Measurements from ENCODE around the gene USP17L28.
"Not testable (repeated sequence)": the region's sequence is repeated elsewhere in the genome, so short reads cannot be mapped to it uniquely, and the experiment has no call there.

The USP17L28 gene, protein sequence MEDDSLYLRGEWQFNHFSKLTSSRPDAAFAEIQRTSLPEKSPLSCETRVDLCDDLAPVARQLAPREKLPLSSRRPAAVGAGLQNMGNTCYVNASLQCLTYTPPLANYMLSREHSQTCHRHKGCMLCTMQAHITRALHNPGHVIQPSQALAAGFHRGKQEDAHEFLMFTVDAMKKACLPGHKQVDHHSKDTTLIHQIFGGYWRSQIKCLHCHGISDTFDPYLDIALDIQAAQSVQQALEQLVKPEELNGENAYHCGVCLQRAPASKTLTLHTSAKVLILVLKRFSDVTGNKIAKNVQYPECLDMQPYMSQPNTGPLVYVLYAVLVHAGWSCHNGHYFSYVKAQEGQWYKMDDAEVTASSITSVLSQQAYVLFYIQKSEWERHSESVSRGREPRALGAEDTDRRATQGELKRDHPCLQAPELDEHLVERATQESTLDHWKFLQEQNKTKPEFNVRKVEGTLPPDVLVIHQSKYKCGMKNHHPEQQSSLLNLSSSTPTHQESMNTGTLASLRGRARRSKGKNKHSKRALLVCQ

DNA sequence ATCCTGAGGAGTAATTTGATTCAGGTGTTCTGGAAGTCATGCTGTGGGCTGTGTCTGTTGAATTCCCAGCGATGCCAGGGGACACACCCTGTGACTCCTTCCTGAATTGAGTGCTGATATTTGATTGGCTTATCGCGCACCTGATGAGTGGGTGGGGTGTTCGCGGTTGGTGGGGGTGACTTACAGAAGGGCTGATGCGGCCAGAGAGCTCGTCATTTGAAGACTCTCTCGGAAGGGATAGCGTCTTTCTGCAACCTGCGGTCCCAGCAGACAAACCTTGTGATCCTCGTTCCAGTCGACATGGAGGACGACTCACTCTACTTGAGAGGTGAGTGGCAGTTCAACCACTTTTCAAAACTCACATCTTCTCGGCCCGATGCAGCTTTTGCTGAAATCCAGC is at the start of gene USP17L28:
TSS of gene USP17L28 (plus strand) at position 301 of the 400 bp plus-strand sequence. CDS start at position 301, 0 bp downstream.
- DNase-seq, result not testable (repeated sequence)

DNA sequence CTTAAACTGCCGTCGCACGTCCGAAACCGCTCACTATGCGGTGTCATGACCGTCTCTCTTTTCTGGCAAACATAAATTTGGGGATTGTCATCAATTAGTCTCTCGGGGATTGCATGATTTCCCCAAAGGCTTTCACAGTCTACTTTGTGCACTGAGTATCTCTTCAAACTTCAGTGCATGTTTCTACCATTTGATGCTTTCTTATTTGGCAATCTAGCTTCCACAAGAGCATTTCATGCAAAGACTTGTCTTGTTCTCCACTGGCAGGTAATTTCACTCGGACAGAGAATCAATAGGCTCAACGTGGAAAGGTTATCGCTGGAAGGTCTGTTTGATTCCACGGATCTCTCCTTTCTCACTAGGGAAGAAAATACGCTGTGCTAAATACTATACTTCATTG is 24.5 kb upstream of the USP17L28 start:
- DNase-seq, result not testable (repeated sequence)

DNA sequence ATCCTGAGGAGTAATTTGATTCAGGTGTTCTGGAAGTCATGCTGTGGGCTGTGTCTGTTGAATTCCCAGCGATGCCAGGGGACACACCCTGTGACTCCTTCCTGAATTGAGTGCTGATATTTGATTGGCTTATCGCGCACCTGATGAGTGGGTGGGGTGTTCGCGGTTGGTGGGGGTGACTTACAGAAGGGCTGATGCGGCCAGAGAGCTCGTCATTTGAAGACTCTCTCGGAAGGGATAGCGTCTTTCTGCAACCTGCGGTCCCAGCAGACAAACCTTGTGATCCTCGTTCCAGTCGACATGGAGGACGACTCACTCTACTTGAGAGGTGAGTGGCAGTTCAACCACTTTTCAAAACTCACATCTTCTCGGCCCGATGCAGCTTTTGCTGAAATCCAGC is 23.8 kb upstream of the USP17L28 start, which contains the start of gene USP17L24:
TSS of gene USP17L24 (plus strand) at position 301 of the 400 bp plus-strand sequence. CDS start at position 301, 0 bp downstream.
- DNase-seq, result not testable (repeated sequence)

DNA sequence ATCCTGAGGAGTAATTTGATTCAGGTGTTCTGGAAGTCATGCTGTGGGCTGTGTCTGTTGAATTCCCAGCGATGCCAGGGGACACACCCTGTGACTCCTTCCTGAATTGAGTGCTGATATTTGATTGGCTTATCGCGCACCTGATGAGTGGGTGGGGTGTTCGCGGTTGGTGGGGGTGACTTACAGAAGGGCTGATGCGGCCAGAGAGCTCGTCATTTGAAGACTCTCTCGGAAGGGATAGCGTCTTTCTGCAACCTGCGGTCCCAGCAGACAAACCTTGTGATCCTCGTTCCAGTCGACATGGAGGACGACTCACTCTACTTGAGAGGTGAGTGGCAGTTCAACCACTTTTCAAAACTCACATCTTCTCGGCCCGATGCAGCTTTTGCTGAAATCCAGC is 19.1 kb upstream of the USP17L28 start, which contains the start of gene USP17L25:
TSS of gene USP17L25 (plus strand) at position 301 of the 400 bp plus-strand sequence. CDS start at position 301, 0 bp downstream.
- DNase-seq, result not testable (repeated sequence)

DNA sequence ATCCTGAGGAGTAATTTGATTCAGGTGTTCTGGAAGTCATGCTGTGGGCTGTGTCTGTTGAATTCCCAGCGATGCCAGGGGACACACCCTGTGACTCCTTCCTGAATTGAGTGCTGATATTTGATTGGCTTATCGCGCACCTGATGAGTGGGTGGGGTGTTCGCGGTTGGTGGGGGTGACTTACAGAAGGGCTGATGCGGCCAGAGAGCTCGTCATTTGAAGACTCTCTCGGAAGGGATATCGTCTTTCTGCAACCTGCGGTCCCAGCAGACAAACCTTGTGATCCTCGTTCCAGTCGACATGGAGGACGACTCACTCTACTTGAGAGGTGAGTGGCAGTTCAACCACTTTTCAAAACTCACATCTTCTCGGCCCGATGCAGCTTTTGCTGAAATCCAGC is 14.3 kb upstream of the USP17L28 start, which contains the start of gene USP17L26:
TSS of gene USP17L26 (plus strand) at position 301 of the 400 bp plus-strand sequence. CDS start at position 301, 0 bp downstream.
- not testable (repeated sequence) for DNase-seq

DNA sequence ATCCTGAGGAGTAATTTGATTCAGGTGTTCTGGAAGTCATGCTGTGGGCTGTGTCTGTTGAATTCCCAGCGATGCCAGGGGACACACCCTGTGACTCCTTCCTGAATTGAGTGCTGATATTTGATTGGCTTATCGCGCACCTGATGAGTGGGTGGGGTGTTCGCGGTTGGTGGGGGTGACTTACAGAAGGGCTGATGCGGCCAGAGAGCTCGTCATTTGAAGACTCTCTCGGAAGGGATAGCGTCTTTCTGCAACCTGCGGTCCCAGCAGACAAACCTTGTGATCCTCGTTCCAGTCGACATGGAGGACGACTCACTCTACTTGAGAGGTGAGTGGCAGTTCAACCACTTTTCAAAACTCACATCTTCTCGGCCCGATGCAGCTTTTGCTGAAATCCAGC is 9.6 kb upstream of the USP17L28 start, which contains the start of gene USP17L5:
TSS of gene USP17L5 (plus strand) at position 301 of the 400 bp plus-strand sequence. CDS start at position 301, 0 bp downstream.
- not testable (repeated sequence) for DNase-seq

DNA sequence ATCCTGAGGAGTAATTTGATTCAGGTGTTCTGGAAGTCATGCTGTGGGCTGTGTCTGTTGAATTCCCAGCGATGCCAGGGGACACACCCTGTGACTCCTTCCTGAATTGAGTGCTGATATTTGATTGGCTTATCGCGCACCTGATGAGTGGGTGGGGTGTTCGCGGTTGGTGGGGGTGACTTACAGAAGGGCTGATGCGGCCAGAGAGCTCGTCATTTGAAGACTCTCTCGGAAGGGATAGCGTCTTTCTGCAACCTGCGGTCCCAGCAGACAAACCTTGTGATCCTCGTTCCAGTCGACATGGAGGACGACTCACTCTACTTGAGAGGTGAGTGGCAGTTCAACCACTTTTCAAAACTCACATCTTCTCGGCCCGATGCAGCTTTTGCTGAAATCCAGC is 4.8 kb upstream of the USP17L28 start, which contains the start of gene USP17L27:
TSS of gene USP17L27 (plus strand) at position 301 of the 400 bp plus-strand sequence. CDS start at position 301, 0 bp downstream.
- DNase-seq, result not testable (repeated sequence)

DNA sequence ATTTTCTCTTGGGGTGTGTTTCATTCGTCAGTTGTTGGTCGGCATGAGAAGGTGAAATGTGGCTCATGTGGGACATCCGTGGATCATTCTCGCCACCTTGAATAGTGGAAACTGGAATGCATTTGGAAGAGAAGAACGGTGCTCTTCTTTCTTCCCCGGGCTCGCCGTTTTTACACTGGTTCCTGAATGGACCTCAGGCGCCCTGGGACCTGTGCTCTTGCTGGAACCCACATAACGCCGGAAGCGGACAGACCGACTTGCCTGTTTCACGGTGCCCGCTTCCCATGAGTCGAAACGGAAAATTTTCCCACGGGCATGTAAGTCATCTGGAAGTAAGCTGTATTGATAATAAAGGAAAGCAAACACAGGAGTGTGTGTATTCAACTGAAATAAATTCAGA is 2.2 kb downstream of the USP17L28 start:
- DNase-seq, result not testable (repeated sequence)

DNA sequence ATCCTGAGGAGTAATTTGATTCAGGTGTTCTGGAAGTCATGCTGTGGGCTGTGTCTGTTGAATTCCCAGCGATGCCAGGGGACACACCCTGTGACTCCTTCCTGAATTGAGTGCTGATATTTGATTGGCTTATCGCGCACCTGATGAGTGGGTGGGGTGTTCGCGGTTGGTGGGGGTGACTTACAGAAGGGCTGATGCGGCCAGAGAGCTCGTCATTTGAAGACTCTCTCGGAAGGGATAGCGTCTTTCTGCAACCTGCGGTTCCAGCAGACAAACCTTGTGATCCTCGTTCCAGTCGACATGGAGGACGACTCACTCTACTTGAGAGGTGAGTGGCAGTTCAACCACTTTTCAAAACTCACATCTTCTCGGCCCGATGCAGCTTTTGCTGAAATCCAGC is 4.6 kb downstream of the USP17L28 start, which contains the start of gene USP17L29:
TSS of gene USP17L29 (plus strand) at position 301 of the 400 bp plus-strand sequence. CDS start at position 301, 0 bp downstream.
- not testable (repeated sequence) for DNase-seq

DNA sequence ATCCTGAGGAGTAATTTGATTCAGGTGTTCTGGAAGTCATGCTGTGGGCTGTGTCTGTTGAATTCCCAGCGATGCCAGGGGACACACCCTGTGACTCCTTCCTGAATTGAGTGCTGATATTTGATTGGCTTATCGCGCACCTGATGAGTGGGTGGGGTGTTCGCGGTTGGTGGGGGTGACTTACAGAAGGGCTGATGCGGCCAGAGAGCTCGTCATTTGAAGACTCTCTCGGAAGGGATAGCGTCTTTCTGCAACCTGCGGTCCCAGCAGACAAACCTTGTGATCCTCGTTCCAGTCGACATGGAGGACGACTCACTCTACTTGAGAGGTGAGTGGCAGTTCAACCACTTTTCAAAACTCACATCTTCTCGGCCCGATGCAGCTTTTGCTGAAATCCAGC is 14.1 kb downstream of the USP17L28 start, which contains the start of gene USP17L30:
TSS of gene USP17L30 (plus strand) at position 301 of the 400 bp plus-strand sequence. CDS start at position 301, 0 bp downstream.
- DNase-seq, result not testable (repeated sequence)

DNA sequence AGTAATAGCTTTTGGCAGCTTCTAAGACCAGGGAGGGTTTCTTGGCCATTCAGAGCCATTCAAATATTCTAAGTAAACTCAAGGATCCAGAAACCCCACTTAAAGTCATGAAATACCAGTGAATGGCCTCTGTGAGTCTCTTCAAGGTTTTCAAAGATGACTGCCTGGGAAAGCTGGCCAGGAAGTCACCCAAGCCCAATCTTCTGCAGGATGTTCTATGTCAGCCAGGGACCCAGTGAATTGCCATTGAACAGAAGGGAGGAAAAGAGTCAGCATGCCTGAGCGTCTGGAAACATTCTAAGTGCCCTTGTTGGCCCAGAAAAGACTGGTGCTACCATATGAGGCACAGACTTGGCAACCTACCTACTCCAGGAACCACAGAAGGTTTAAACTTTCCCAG is 31.2 kb downstream of the USP17L28 start:
- not testable (repeated sequence) for DNase-seq

DNA sequence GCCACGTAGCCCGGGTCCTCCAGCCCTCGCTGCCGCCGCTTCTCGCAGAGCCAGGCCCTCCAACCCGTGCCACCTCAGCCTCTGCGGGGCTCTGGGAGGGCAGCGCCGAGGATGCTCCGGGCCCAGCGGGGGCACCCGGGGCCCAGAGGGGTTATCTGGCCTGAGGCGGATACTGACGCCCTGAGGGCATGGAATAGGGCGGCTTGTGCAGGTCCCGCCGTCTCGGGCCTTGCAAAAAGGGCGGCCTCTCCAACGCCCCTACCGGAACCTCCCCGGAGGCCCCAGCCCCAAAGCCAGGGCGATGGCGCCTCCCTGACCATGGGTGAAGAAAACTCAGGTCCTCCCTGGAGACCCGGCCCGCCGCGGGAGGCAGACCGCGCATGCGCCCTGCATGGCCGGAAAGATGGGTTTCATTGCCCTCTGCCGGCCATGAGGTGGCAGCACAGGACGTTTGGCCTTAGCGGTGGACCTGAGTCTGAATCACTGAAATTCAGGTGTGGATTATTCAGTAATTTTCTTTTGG is 32.4 kb downstream of the USP17L28 start:
- peak; percentile 38 to 62 for DNase-seq

DNA sequence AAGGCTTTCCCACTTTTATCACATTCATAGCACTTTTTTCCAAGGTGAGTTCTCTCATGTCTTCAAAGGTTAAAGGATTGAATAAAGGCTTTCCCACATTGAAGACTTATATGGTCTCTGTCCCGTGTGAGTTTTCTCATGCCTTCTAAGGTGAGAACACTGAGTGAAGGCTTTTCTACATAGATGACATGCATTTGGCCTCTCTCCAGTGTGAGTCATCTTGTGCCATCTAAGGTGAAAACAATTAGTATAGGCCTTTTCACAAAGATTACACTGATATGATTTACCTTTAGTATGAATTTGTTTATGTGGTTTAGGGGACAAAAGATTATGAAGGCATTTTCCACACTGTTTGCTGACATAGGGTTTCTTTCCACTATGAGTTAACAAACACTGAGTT is 35.4 kb downstream of the USP17L28 start:
- no peak for DNase-seq

DNA sequence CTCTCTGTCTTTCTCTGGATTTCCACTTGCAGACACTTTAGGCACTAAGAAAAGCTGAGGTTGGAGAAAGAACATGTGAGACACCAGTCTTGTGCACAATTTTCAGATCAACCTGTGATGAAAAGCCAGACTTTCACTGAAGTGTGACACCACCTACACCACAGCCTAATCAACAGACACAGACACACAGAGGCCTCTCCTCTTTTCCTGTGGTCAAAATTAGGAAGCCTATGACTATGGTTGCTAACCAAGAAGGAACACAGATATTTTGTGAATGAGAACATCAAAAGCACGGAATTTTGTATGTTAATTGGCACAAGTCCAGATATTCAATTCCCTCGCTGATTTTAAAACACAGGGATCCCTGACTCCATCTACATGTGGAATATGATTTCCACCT is 40.3 kb downstream of the USP17L28 start:
- not testable (repeated sequence) for DNase-seq

Data from activated T-cell treated with anti-CD3 and anti-CD28 coated beads, Interleukin-2, amount 50 U/mL, for 48 hours (primary cell).